Adrenal gland (tissue), 12 donors: Measurements from ENCODE around the gene ADAMTSL5. TPM values are rescaled to one million over a fixed set of nuclear protein-coding genes. Genes with fewer than 3 reads are reported as not detected.

Source experiments
- DNase-seq, 7 donors: peaks; one replicate each; pipeline ENCODE4 v3.0.0-alpha.2; 2019 to 2020
- H3K27ac ChIP-seq, 5 donors: fragments of 200-600 bp; sonication (generic) in 4 of 5; 1 replicate in 3 of 5; 2 replicates in 2 of 5; pipeline versions ENCODE4 v1.5.1 to v1.8.0; 2016 to 2020; ENCODE audit warnings: mild to moderate bottlenecking in 1 of 5
- H3K27me3 ChIP-seq: fragments of 200-600 bp; 2 replicates; pipeline ENCODE4 v1.8.0; 2021
- H3K36me3 ChIP-seq, 2 donors: fragments of 200-600 bp; replicated peaks in 1 of 2; 1 replicate in 1 of 2; 2 replicates in 1 of 2; pipeline versions ENCODE4 v1.5.1 to v1.8.0; 2018 to 2022
- H3K4me1 ChIP-seq, 2 donors: fragments of 200-600 bp; replicated peaks in 1 of 2; 1 replicate in 1 of 2; 2 replicates in 1 of 2; pipeline versions ENCODE4 v1.5.1 to v1.8.0; 2018 to 2021
- H3K4me3 ChIP-seq, 4 donors: fragments of 200-600 bp; sonication (generic) in 3 of 4; one replicate each; pipeline ENCODE4 v1.5.1; 2016 to 2018
- H3K9me3 ChIP-seq, 3 donors: fragments of 200-600 bp; sonication (generic) in 1 of 3; replicated peaks in 1 of 3; 1 replicate in 2 of 3; 2 replicates in 1 of 3; pipeline versions ENCODE4 v1.5.1 to v1.8.0; 2016 to 2021
- POLR2A ChIP-seq, 2 donors: fragments of 450-650 bp; IDR thresholded peaks; one replicate each; pipeline ENCODE4 v1.6.1; 2017; ENCODE audit warnings: antibody characterized with exemption in 2 of 2, mild to moderate bottlenecking in 2 of 2, moderate library complexity in 1 of 2
- WGBS, 4 donors: extraction: QIAGEN DNeasy Blood & Tissue Kit in 2 of 4; methylation state at CpG; one replicate each; pipeline versions ENCODE4 v1.1.5 to v1.1.7; 2013 to 2017; 5-methylcytosine and 5-hydroxymethylcytosine counted together
- intact Hi-C, 2 donors: fragments of 100-400 bp; cut with DNase I; formaldehyde crosslinking; loops; one replicate each; pipeline versions ENCODE4 v1.14.1 to v1.15.0; 2022 to 2023
- polyA plus RNA-seq, 3 donors: library from polyadenylated mRNA; stranded (reverse); fragments of 200-250 nt in 2 of 3; fragments of 350-450 nt in 1 of 3; fragmentation: Illumina TruSeq in 1 of 3; extraction: RNeasy Lipid Tissue Mini Kit (QIAGEN cat#74804) in 1 of 3; gene quantifications; one replicate each; pipeline ENCODE4 v1.2.3, GENCODE V29; 2013 to 2014
- total RNA-seq, 9 donors: library from RNA; depleted of rRNA in 4 of 9; stranded (reverse); fragments of >200 nt in 4 of 9; fragments of 120-200 nt in 1 of 9; fragmentation: NEBNext Ultra II Directional in 1 of 9; extraction: Animal tissue kit (Norgen Biotek cat#: 25700) in 1 of 9; gene quantifications; one replicate each; pipeline versions ENCODE4 v1.1.0 to v1.2.4, GENCODE V29; 2013 to 2023
- TF ChIP-seq, protein P1 (sequence below), 6 experiments: fragments of 450-650 bp in 4 of 6; fragments of 200-600 bp in 2 of 6; sonication (generic) in 1 of 6; IDR thresholded peaks; 1 replicate in 5 of 6; 2 replicates in 1 of 6; pipeline versions ENCODE4 v1.5.1 to v1.8.0; 2016 to 2021; ENCODE audit warnings: antibody characterized with exemption in 6 of 6, mild to moderate bottlenecking in 2 of 6, moderate library complexity in 1 of 6
- donor health status: healthy with polysubstance abuse.
- donor health status: Bipolar disorder and iron deficiency.
- donor health status: DM: yes; HTN: yes; CAD: no.
- donor health status: DM: no; HTN: no; CAD: no.
- donor health status: DM: no; HTN: no; CAD: no.
- donor health status: DM: yes; HTN: yes; CAD: no.

Gene ADAMTSL5
- total and polyA plus RNA-seq, 12 donors, result 0.61 to 8.8 (median 1.8) TPM

DNA sequence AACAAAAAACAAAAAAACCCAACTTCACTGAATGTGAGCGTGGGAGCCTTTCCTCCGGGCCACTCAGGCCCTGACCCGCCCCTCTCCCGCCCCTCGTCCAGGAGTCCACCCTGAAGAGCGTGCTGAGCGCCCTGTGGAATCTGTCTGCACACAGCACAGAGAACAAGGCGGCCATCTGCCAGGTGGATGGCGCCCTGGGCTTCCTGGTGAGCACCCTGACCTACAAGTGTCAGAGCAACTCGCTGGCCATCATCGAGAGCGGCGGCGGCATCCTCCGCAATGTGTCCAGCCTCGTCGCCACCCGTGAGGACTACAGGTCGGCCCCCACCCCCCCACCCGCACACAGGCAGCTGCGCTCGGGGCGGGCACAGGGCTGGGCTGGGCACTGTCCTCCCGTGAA lies 51.0 kb downstream of the ADAMTSL5 start:
- no peaks in the 10 kb centered on the region for H3K36me3 ChIP-seq
- TF ChIP-seq POLR2A (IDR thresholded peaks at IDR 0.05), result no peak
- TF ChIP-seq, protein P1, sequence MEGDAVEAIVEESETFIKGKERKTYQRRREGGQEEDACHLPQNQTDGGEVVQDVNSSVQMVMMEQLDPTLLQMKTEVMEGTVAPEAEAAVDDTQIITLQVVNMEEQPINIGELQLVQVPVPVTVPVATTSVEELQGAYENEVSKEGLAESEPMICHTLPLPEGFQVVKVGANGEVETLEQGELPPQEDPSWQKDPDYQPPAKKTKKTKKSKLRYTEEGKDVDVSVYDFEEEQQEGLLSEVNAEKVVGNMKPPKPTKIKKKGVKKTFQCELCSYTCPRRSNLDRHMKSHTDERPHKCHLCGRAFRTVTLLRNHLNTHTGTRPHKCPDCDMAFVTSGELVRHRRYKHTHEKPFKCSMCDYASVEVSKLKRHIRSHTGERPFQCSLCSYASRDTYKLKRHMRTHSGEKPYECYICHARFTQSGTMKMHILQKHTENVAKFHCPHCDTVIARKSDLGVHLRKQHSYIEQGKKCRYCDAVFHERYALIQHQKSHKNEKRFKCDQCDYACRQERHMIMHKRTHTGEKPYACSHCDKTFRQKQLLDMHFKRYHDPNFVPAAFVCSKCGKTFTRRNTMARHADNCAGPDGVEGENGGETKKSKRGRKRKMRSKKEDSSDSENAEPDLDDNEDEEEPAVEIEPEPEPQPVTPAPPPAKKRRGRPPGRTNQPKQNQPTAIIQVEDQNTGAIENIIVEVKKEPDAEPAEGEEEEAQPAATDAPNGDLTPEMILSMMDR (IDR thresholded peaks at IDR 0.05), result no peak
- WGBS, 4 donors, result 91 to 93% (median 92%) methylated on average over 8 to 24 of the region's 24 CpGs
- no peak for DNase-seq
- peaks cover 5 to 11% of the 10 kb centered on the region in 2 donors for H3K4me1 ChIP-seq
- H3K9me3 ChIP-seq, result no peaks in the 10 kb centered on the region
- no peak overlapping the region for H3K27ac ChIP-seq
- no peak overlapping the region for H3K4me3 ChIP-seq
- intact Hi-C loops, result no loop called here
- peaks cover 26% of the 10 kb centered on the region for H3K27me3 ChIP-seq

DNA sequence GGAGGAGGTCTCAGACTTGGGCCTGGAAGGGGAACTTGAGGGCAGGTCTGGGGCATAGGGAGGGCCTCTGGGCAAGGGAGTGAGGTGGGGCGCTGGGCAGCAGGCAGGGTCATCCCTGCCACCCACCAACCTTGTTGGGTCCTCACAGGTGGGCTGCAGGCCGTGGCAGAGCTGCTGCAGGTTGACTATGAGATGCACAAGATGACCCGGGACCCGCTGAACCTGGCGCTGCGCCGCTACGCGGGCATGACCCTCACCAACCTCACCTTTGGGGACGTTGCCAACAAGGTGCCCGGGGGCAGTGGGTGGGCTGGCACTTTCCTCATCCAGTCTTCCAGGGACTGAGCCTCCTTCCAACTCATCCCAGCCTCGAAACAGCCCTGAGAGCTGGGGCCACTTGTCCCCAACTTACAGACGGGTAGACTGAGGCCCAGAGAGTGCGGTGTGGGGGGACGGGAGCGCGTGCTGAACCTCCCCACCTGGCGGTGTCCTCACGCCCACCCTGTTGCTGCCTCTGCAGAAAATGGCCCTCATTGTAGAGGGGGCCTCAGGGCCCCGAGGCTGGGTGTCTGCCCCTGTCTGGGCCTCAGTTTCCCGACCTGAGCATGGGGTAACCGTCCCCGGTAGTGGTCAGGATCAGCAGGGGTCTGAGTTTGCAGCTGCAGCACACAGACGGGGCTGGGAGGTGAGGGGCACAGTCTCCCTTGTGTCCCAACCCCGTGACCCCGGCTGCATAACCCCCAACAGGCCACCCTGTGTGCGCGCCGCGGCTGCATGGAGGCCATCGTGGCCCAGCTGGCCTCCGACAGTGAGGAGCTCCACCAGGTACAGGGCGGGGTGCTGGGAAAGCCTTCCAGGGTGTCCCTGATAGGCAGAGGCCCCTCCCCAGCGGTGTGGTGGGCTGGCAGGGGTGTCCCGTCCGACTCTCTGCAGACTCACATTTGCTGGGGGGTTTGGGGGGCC lies 52.5 kb downstream of the ADAMTSL5 start:
- DNase-seq, result no peak
- no peak overlapping the region for H3K27ac ChIP-seq
- H3K4me3 ChIP-seq, result no peak overlapping the region
- WGBS, 4 donors, result 91 to 100% (median 91%) methylated on average over 2 to 36 of the region's 36 CpGs; no CpG with 5 or more reads in 1 of the 4 donors
- TF ChIP-seq POLR2A (IDR thresholded peaks at IDR 0.05), result no peak
- TF ChIP-seq, protein P1 (IDR thresholded peaks at IDR 0.05), result no peak
- peaks cover 26% of the 10 kb centered on the region for H3K27me3 ChIP-seq
- peaks cover 0 to 4% of the 10 kb centered on the region in 2 donors for H3K4me1 ChIP-seq
- no peaks in the 10 kb centered on the region for H3K36me3 ChIP-seq
- no peaks in the 10 kb centered on the region for H3K9me3 ChIP-seq
- intact Hi-C loops, result no loop called here

DNA sequence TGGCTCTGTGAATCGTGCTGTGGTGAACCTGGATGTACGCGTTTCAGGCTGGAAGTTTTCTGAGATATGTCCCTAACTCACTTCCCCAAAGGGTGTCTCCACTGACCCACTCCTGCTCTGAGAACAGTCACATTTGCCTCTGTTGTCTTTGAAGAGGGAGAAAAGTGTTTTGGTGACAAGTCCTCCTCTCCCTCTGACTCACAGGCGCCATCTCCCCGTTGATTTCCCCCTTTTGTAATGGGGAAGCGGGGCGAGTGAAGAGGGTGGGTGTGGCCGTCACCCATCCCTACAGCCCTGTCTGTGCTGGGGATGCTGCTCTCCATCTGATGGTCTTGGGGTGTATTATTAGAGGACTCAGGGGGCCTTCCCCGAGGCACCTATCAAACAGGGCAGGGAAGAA lies 53.3 kb downstream of the ADAMTSL5 start:
- intact Hi-C loops, result no loop called here
- no peaks in the 10 kb centered on the region for H3K9me3 ChIP-seq
- peaks cover 26% of the 10 kb centered on the region for H3K27me3 ChIP-seq
- no peak for DNase-seq
- WGBS, 4 donors, result 69 to 78% (median 76%) methylated on average over 9 of the region's 9 CpGs
- H3K36me3 ChIP-seq, result no peaks in the 10 kb centered on the region
- no peaks in the 10 kb centered on the region for H3K4me1 ChIP-seq
- TF ChIP-seq, protein P1 (IDR thresholded peaks at IDR 0.05), result no peak
- no peak overlapping the region for H3K4me3 ChIP-seq
- H3K27ac ChIP-seq, result no peak overlapping the region

DNA sequence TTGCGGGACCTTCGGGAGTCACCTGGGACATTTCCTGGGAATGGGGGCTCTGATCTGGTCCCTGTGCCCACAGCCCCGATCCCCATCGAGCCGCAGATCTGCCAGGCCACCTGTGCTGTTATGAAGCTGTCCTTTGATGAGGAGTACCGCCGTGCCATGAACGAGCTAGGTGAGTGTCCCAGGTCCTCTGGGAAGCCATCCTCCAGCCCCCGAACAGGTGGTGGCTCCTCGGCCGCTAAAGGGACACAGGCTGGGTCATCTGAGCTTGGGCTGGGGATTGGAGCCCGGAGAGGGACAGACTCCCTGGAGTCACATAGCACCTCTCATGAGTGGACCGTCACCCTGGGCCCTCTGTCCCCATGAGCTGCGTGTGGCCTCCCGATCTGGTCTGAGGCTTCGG lies 54.9 kb downstream of the ADAMTSL5 start:
- no peaks in the 10 kb centered on the region for H3K9me3 ChIP-seq
- H3K27me3 ChIP-seq, result peaks cover 32% of the 10 kb centered on the region
- TF ChIP-seq POLR2A (IDR thresholded peaks at IDR 0.05), result no peak
- TF ChIP-seq, protein P1 (IDR thresholded peaks at IDR 0.05), result no peak
- H3K27ac ChIP-seq, result no peak overlapping the region
- no peaks in the 10 kb centered on the region for H3K4me1 ChIP-seq
- no peaks in the 10 kb centered on the region for H3K36me3 ChIP-seq
- 76 to 88% (median 85%) methylated on average over 5 to 16 of the region's 16 CpGs for WGBS, 4 donors
- no peak for DNase-seq
- intact Hi-C loops, result no loop called here
- no peak overlapping the region for H3K4me3 ChIP-seq
